ENCODE data around the gene TAS2R60. TPM values are rescaled to one million over a fixed set of nuclear protein-coding genes. Genes with fewer than 3 reads are reported as not detected.

Gene TAS2R60
- total and polyA plus RNA-seq, 2 donors (not counting 3 experiments of a cell fraction or from before 2014, with no cell fraction given): not detected

GRCh38 chr7:143431109-143431508 lies 12.1 kb upstream of the TAS2R60 start:
- Histone ChIP-seq H3K9ac (replicated peaks; ENCODE audit: extremely low read depth, insufficient read depth, low read length) (no peak overlapping the region), H3K9me3 (replicated peaks; ENCODE audit: control insufficient read depth, insufficient read depth, low read length) (no peaks in the 10 kb centered on the region), H3K27me3 (ENCODE audit: control insufficient read depth in 2 of 2, insufficient read depth in 2 of 2, low read length in 2 of 2) (no peaks in the 10 kb centered on the region), H3K27ac (ENCODE audit: insufficient read depth, low read depth, low read length) (no peak overlapping the region), H3K4me1 (ENCODE audit: control insufficient read depth, extremely low read depth, insufficient read depth, low read length) (peaks cover 32% of the 10 kb centered on the region), H3K4me2 (ENCODE audit: insufficient read depth, low read length) (no peak overlapping the region), H3K36me3 (ENCODE audit: control insufficient read depth in 2 of 2, extremely low read depth in 1 of 2, insufficient read depth in 2 of 2, low read length in 2 of 2) (no peaks in the 10 kb centered on the region), H4K20me1 (replicated peaks; ENCODE audit: control insufficient read depth, extremely low read depth, insufficient read depth, low read length) (no peaks in the 10 kb centered on the region), H2AFZ (ENCODE audit: low read depth, low read length) (no peak overlapping the region), H3K79me2 (ENCODE audit: control insufficient read depth, insufficient read depth, low read length) (no peaks in the 10 kb centered on the region), H3K4me3 (replicated peaks in 1 of 3; ENCODE audit: insufficient read depth in 1 of 3, low read depth in 1 of 3, low read length in 3 of 3) (no peak overlapping the region), H3K9me1 (replicated peaks; ENCODE audit: control insufficient read depth, extremely low read depth, insufficient read depth, low read length) (no peaks in the 10 kb centered on the region)
- DNase-seq (ENCODE audit: low read depth, low spot score) (no peak), FAIRE-seq (no peak)
- CTCF ChIA-PET: interaction anchor here (1.2 to 1.3 kb wide), 2 partner anchors 14 to 59 kb away, joined by 3 read pairs; no protein-coding TSS in a partner anchor
- POLR2A ChIA-PET: no interaction called here
- intact Hi-C loops (cut with micrococcal nuclease) (no loop called here), dilution Hi-C loops (cut with MboI; ENCODE audit: extremely low pct_ligation_motif_present, low sequenced_read_pairs) (no loop called here)
- no TSS peak for BruUV-seq (replicated peaks)
- TF ChIP-seq FOS (IDR thresholded peaks at IDR 0.05; ENCODE audit: borderline replicate concordance, insufficient read depth, low read length) (no peak), EZH2 (IDR thresholded peaks at IDR 0.05; ENCODE audit: borderline replicate concordance, low read depth, low read length, severe bottlenecking) (no peak), MYC (IDR thresholded peaks at IDR 0.05; ENCODE audit: low read depth, low read length) (no peak), POLR2A (IDR thresholded peaks at IDR 0.05; ENCODE audit: low read depth, low read length) (no peak), CTCF (IDR thresholded peaks at IDR 0.05; ENCODE audit: extremely low read depth in 1 of 2, insufficient read depth in 1 of 2, low read depth in 1 of 2, low read length in 2 of 2) (no peak)

GRCh38 chr7:143433759-143434158 lies 9.5 kb upstream of the TAS2R60 start:
- H3K36me3 ChIP-seq (ENCODE audit: control insufficient read depth in 2 of 2, extremely low read depth in 1 of 2, insufficient read depth in 2 of 2, low read length in 2 of 2): no peaks in the 10 kb centered on the region
- FAIRE-seq: peak; percentile 42
- ChIA-PET CTCF (interaction anchor here (1.6 to 2.0 kb wide), 5 partner anchors 16 to 193 kb away, joined by 4 to 6 read pairs (median 5); no protein-coding TSS in a partner anchor), POLR2A (no interaction called here)
- no peaks in the 10 kb centered on the region for H3K9me1 ChIP-seq (replicated peaks; ENCODE audit: control insufficient read depth, extremely low read depth, insufficient read depth, low read length)
- TF ChIP-seq JUN (IDR thresholded peaks at IDR 0.05; ENCODE audit: borderline replicate concordance, insufficient read depth, insufficient read length, low read depth) (no peak), GATA2 (IDR thresholded peaks at IDR 0.05; ENCODE audit: insufficient read depth, insufficient read length, low read depth, low read length) (peak; percentile 57), FOS (IDR thresholded peaks at IDR 0.05; ENCODE audit: borderline replicate concordance, insufficient read depth, low read length) (no peak), POLR2A (IDR thresholded peaks at IDR 0.05; ENCODE audit: low read depth, low read length) (no peak)
- no peaks in the 10 kb centered on the region for H3K27me3 ChIP-seq (ENCODE audit: control insufficient read depth in 2 of 2, insufficient read depth in 2 of 2, low read length in 2 of 2)
- H3K4me2 ChIP-seq (ENCODE audit: insufficient read depth, low read length): peak overlapping the region; percentile 65
- no peaks in the 10 kb centered on the region for H4K20me1 ChIP-seq (replicated peaks; ENCODE audit: control insufficient read depth, extremely low read depth, insufficient read depth, low read length)
- no peaks in the 10 kb centered on the region for H3K9me3 ChIP-seq (replicated peaks; ENCODE audit: control insufficient read depth, insufficient read depth, low read length)
- H3K4me3 ChIP-seq (replicated peaks in 1 of 3; ENCODE audit: insufficient read depth in 1 of 3, low read depth in 1 of 3, low read length in 3 of 3): no peak overlapping the region
- H3K4me1 ChIP-seq (ENCODE audit: control insufficient read depth, extremely low read depth, insufficient read depth, low read length): peaks cover 36% of the 10 kb centered on the region
- no TSS peak for BruUV-seq (replicated peaks)
- DNase-seq (ENCODE audit: low read depth, low spot score): peak; percentile 82
- H3K79me2 ChIP-seq (ENCODE audit: control insufficient read depth, insufficient read depth, low read length): no peaks in the 10 kb centered on the region
- dilution Hi-C loops (cut with MboI; ENCODE audit: extremely low pct_ligation_motif_present, low sequenced_read_pairs): no loop called here
- H3K9ac ChIP-seq (replicated peaks; ENCODE audit: extremely low read depth, insufficient read depth, low read length): no peak overlapping the region
- no peak overlapping the region for H2AFZ ChIP-seq (ENCODE audit: low read depth, low read length)
- no peak overlapping the region for H3K27ac ChIP-seq (ENCODE audit: insufficient read depth, low read depth, low read length)
- intact Hi-C loops (cut with micrococcal nuclease): loop anchor here (2.0 kb wide), 2 partner anchors 39 to 65 kb away; no protein-coding TSS in a partner anchor
